DMS79 treated with DMSO at 0.1 percent for 48 hours (cell line): ENCODE measurements around the gene DPEP2NB.
"Not testable (repeated sequence)": the region's sequence is repeated elsewhere in the genome, so short reads cannot be mapped to it uniquely, and the experiment has no call there.

ENCODE experiments used
- DNase-seq: peaks from one replicate; lab custom pipeline; 2025; lab: John Stamatoyannopoulos, UW

The DPEP2NB gene

GRCh38 chr16:68013440-68013839, 2.3 kb downstream of the DPEP2NB start:
- no peak for DNase-seq

- DNase-seq, result not testable (repeated sequence)
Observed at GRCh38 chr16:68009872-68010271, 5.8 kb downstream of the DPEP2NB start.

- DNase-seq, result no peak
Observed at GRCh38 chr16:68009157-68009735, 6.5 kb downstream of the DPEP2NB start.

GRCh38 chr16:68005786-68006286, 9.9 kb downstream of the DPEP2NB start:
- DNase-seq, result no peak

DNA sequence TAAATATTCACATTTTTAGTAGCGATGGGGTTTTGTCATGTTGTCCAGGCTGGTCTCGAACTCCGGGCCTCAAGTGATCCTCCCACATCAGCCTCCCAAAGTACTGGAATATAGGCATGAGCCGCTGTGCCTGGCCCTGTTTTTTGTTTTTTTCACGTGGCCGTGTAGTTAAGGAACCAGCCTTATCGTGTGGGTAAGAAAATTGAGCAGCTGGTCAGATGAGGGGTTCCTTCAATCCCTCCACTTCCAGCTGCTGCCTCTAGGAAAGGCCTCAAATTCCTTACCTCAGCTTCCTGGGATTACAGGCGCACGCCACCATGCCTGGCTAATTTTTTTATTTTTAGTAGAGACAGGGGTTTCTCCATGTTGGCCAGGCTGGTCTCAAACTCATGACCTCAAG, 10.5 kb downstream of the DPEP2NB start:
- no peak for DNase-seq

GRCh38 chr16:68003031-68003430, 12.7 kb downstream of the DPEP2NB start:
- no peak for DNase-seq

- DNase-seq, result no peak
Observed at GRCh38 chr16:68000450-68000849, 15.3 kb downstream of the DPEP2NB start.

- no peak for DNase-seq
Observed at GRCh38 chr16:67999985-68000384, 15.7 kb downstream of the DPEP2NB start.

- DNase-seq, result not testable (repeated sequence)
Observed at GRCh38 chr16:67998779-67999688, 16.7 kb downstream of the DPEP2NB start, which contains the start of gene DPEP2. Gene DPEP2 (minus strand): TSS chr16:67999484. CDS start chr16:67993212, 6,272 bp downstream.

GRCh38 chr16:67998231-67998778, 17.4 kb downstream of the DPEP2NB start:
- not testable (repeated sequence) for DNase-seq

GRCh38 chr16:67996666-67997065, 19.0 kb downstream of the DPEP2NB start:
- no peak for DNase-seq

DNA sequence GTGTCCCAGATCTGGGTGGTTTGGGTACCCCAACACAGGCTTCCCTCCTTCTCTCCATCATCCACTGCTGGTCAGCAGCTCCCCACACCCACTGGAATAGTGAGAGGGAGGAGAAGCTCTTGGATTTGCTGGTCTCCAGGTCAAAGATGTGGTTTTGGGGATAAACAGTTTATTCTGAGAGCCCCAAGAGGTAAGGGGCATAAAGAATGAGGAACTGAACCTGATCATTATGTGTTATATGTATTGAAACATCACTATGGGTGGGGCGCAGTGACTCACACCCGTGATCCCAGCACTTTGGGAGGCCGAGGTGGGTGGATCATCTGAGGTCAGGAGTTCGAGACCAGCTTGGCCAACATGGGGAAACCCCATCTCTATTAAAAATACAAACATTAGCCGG, 20.3 kb downstream of the DPEP2NB start:
- DNase-seq, result no peak

- not testable (repeated sequence) for DNase-seq
Observed at GRCh38 chr16:67994040-67994408, 21.7 kb downstream of the DPEP2NB start.

GRCh38 chr16:67993207-67994039, 22.3 kb downstream of the DPEP2NB start:
- no peak for DNase-seq

DNA sequence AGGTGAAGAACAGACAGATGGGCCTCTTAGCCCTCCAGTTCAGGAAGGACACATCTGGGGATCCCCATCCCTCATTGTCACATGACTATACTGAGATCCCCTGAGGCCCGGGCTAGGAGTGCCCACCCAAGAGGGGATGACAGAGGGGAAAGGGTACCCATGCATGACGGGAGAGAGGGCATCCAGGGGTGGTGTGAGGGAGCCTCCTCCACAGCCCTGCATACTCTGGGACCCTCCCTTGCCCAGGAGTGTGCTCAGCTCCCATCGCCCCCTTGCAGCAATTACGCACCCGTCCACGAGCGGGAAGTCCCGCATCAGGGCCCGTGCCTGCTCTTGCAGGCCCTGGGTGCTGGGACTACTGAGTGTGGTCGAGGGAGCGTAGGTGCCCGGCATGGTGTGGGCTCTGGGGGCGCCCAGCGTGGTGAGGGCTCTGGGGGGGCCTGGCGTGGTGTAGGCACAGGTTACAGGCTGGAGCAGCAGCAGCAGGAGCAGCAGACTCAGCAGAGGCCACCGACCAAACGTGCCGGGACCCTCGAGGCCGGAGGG, 23.0 kb downstream of the DPEP2NB start:
- no peak for DNase-seq

DNA sequence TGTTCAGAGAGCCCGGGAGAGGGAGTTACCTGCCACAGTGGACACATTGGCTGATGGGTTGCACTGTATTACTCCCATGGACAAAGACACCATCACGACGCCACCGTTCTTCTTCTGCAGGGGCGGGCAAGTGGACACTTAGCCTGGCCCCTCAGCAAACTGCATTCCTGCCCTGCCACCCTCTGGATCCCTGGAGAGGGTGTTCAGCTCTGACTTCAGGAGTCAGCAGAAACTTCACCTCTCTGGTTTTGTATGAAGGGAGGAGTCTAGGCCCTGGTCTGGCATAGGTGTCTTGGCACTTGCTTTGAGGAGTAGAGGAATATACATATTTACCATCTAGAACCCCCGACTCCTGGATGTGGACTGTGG, 25.7 kb downstream of the DPEP2NB start:
- DNase-seq, result no peak

DNA sequence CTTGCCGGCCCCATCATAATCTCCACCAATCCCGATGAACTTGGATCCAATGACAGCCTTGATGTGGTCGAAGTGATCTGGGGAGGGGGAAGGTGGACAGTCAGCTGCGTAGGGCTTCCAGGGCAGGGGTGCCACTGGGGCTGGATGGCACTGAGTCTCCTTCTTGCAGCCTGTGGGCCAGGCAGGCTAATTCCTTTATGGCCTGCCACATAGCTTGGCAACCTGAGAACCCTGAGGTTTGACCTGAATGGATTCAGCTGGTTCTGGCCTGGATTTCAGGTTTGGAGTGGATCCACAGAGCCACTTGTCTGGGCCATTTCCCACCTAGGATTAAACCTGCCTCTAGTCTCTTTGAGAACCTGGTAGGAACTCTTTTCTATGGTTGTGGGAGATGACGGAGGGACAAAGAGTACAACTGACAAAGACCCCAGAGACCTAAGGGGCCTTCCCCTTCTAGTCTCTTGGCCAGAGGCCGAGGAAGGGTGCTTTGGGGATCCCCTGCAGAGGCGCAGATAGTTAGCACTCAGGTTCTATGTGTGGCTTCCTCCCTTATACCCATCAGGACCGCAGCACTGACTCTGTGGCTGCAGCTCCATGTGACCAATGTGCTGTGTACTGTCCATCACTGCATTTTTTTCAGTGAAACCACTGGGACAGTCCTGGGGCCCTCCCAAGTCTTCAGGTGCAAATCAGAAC, 26.2 kb downstream of the DPEP2NB start:
- no peak for DNase-seq

DNA sequence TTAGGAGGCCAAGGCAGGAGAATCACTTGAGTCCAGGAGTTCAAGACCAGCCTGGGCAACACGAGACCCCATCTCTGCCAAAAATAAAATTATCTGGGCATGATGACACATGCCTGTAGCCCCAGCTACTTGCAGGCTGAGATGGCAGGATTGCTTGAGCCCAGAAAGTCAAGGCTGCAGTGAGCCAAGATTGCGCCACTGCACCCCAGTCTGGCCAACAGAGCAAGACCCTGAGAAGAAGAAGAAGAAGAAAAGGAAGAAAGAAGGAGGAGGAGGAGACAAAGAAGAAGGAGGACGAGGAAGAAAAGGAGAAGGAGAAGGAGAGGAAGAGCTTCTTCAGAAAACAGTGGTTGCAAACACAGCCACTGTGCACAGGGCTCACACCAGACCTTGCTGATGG, 27.0 kb downstream of the DPEP2NB start:
- DNase-seq, result no peak

- DNase-seq, result no peak
Observed at GRCh38 chr16:67987460-67988160, 28.1 kb downstream of the DPEP2NB start.

- DNase-seq, result no peak
Observed at GRCh38 chr16:67986949-67987348, 28.8 kb downstream of the DPEP2NB start.
